PC-3 (cell line): Measurements from ENCODE around the gene TMCC2. TPM values are rescaled to one million over a fixed set of nuclear protein-coding genes. Genes with fewer than 3 reads are reported as not detected.

Experiments
- ATAC-seq: fragments of 200-7000 bp; cut with Tn5 transposase; 2 replicates; pipeline ENCODE4 v1.9.1; 2020; ENCODE audit warnings: mild to moderate bottlenecking, moderate library complexity
- BruUV-seq: library from RNA; stranded (reverse); fragments of 400-500 nt; replicated peaks from 2 replicates; lab custom pipeline; 2021; lab: Mats Ljungman, UMichigan
- CTCF ChIA-PET: fragments of 300-600 bp; sonication (Branson Sonifier 250); formaldehyde crosslinking; loops from one replicate; lab custom pipeline; 2022; ENCODE audit warnings: antibody characterized with exemption; lab: Charles Lee
- POLR2A ChIA-PET: fragments of 300-600 bp; sonication (Branson Sonifier 250); formaldehyde crosslinking; loops from one replicate; lab custom pipeline; 2022; ENCODE audit warnings: antibody characterized with exemption; ENCODE audit not compliant: unreplicated experiment; lab: Charles Lee
- DNase-seq: peaks from one replicate; pipeline ENCODE4 v3.0.0-alpha.2; 2015
- H2AFZ ChIP-seq: fragments of 300-600 bp; sonication (generic); 2 replicates; pipeline ENCODE4 v1.6.0; 2016; ENCODE audit warnings: antibody characterized with exemption, low read length
- H3F3A ChIP-seq: fragments of 300-600 bp; sonication (generic); one replicate; pipeline ENCODE4 v1.6.0; 2017; ENCODE audit warnings: antibody characterized with exemption, low read length, control low read depth, mild to moderate bottlenecking; ENCODE audit not compliant: unreplicated experiment
- H3K27ac ChIP-seq: fragments of 300-600 bp; sonication (generic); 2 replicates; pipeline ENCODE4 v1.5.1; 2016; ENCODE audit warnings: mild to moderate bottlenecking, low read length
- H3K27me3 ChIP-seq: fragments of 300-600 bp; sonication (generic); 2 replicates; pipeline ENCODE4 v1.6.1; 2016; ENCODE audit warnings: low read length, mixed read lengths
- H3K36me3 ChIP-seq: fragments of 300-600 bp; sonication (generic); 2 replicates; pipeline ENCODE4 v1.6.1; 2016; ENCODE audit warnings: low read depth, mixed run types, low read length, mixed read lengths
- H3K4me1 ChIP-seq: fragments of 300-600 bp; sonication (generic); 2 replicates; pipeline ENCODE4 v1.5.1; 2016; ENCODE audit warnings: low read length; ENCODE audit not compliant: insufficient read depth
- H3K4me2 ChIP-seq: fragments of 300-600 bp; sonication (generic); 2 replicates; pipeline ENCODE4 v1.6.0; 2016; ENCODE audit warnings: low read length
- H3K4me3 ChIP-seq: fragments of 300-600 bp; sonication (generic); 2 replicates; pipeline ENCODE4 v1.5.1; 2016; ENCODE audit warnings: mild to moderate bottlenecking, low read length, mixed read lengths
- H3K79me2 ChIP-seq: fragments of 300-600 bp; sonication (generic); 2 replicates; pipeline ENCODE4 v1.6.1; 2017; ENCODE audit warnings: low read length, mixed read lengths
- H3K9ac ChIP-seq: fragments of 300-600 bp; sonication (generic); 2 replicates; pipeline ENCODE4 v1.6.0; 2016; ENCODE audit warnings: mild to moderate bottlenecking, low read length
- H3K9me2 ChIP-seq: fragments of 300-600 bp; sonication (generic); replicated peaks from 2 replicates; pipeline ENCODE4 v1.6.1; 2016; ENCODE audit warnings: mixed run types, low read length, mixed read lengths
- H3K9me3 ChIP-seq: fragments of 300-600 bp; sonication (generic); 2 replicates; pipeline ENCODE4 v1.6.1; 2016; ENCODE audit warnings: low read length, mixed read lengths
- H4K20me1 ChIP-seq: fragments of 300-600 bp; sonication (generic); 2 replicates; pipeline ENCODE4 v1.6.1; 2016; ENCODE audit warnings: low read length, mixed read lengths
- CTCF ChIP-seq: fragments of 300-600 bp; sonication (generic); conservative IDR thresholded peaks from 2 replicates; pipeline ENCODE4 v1.5.1; 2017; ENCODE audit warnings: antibody characterized with exemption, low read depth, mild to moderate bottlenecking, low read length
- EZH2 ChIP-seq: fragments of 300-600 bp; sonication (generic); IDR thresholded peaks from one replicate; pipeline ENCODE4 v1.6.1; 2017; ENCODE audit warnings: antibody characterized with exemption, mild to moderate bottlenecking, low read length; ENCODE audit not compliant: unreplicated experiment
- EZH2phosphoT487 ChIP-seq: fragments of 300-600 bp; sonication (generic); IDR thresholded peaks from 2 replicates; pipeline ENCODE4 v1.6.1; 2018; ENCODE audit warnings: mild to moderate bottlenecking, antibody characterized with exemption, low read length, borderline replicate concordance
- intact Hi-C: fragments of 100-400 bp; cut with micrococcal nuclease; formaldehyde crosslinking; loops from 2 replicates; pipeline ENCODE4 v1.9.0; 2023
- total RNA-seq: library from RNA; depleted of rRNA; stranded (reverse); fragments of >200 nt; gene quantifications from 2 replicates; pipeline ENCODE4 v1.2.3, GENCODE V29; 2014

The TMCC2 gene
- total RNA-seq, 1 experiment from 2014 or later = 8.7 TPM

DNA sequence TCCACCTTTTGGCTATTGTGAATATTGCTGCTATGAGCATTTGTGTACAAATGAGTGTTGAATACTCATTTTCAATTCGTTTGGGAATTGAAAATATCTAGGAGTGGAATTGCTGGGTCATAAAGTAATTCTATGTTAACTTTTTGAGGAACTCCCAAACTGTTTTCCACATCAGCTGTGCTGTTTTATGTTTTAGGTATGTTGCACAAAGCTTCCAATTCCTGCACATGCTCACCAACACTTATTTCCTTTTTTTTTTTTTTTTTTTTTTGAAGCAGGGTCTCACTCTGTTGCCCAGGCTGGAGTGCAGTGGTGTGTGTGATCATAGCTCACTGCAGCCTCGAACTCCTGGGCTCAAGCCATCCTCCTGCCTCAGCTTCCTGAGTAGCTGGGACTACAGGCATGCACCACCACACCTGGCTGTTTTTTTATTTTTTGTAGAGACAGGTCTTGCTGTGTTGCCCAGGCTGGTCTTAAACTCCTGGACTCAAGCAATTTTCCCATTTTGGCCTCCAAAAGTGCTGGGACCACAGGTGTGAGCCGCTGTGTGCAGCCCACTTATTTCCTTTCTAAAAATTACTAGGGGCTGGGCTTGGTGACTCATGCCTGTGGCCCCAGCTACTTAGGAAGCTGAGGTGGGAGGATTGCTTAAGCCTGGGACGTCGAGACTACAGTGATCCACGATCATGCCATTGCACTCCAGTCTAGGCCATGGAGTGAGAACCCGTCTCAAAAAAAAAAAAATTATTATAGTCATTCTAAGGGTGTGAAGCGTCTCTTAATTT, 33.4 kb downstream of the TMCC2 start:
- DNase-seq = no peak
- no peaks in the 10 kb centered on the region for H3K9me2 ChIP-seq
- H3K4me1 ChIP-seq = peaks cover 20% of the 10 kb centered on the region
- no peak overlapping the region for H3K9ac ChIP-seq
- no peak overlapping the region for H3K4me3 ChIP-seq
- H4K20me1 ChIP-seq = no peaks in the 10 kb centered on the region
- BruUV-seq = no TSS peak
- CTCF ChIA-PET = interaction anchor here (0.6 kb wide), 2 partner anchors 11 to 175 kb away, joined by 3 to 5 read pairs; no protein-coding TSS in a partner anchor
- POLR2A ChIA-PET = no interaction called here
- H3K79me2 ChIP-seq = no peaks in the 10 kb centered on the region
- no peaks in the 10 kb centered on the region for H3F3A ChIP-seq
- intact Hi-C loops = no loop called here
- no peak for TF ChIP-seq EZH2
- no peak for TF ChIP-seq EZH2phosphoT487
- TF ChIP-seq CTCF = no peak
- no peak overlapping the region for H3K4me2 ChIP-seq
- no peaks in the 10 kb centered on the region for H3K9me3 ChIP-seq
- H3K27ac ChIP-seq = no peak overlapping the region
- ATAC-seq = no peak
- H3K36me3 ChIP-seq = no peaks in the 10 kb centered on the region
- H3K27me3 ChIP-seq = no peaks in the 10 kb centered on the region
- H2AFZ ChIP-seq = no peak overlapping the region

GRCh38 chr1:205261946-205262691, 34.4 kb downstream of the TMCC2 start:
- no peak overlapping the region for H3K4me3 ChIP-seq
- intact Hi-C loops = no loop called here
- ATAC-seq (no peak), DNase-seq (no peak)
- H3K9ac ChIP-seq = no peak overlapping the region
- H3K9me3 ChIP-seq = no peaks in the 10 kb centered on the region
- no peak for TF ChIP-seq EZH2
- TF ChIP-seq CTCF = no peak
- TF ChIP-seq EZH2phosphoT487 = no peak
- H3K27me3 ChIP-seq = no peaks in the 10 kb centered on the region
- no peak overlapping the region for H3K4me2 ChIP-seq
- no peak overlapping the region for H2AFZ ChIP-seq
- H3K79me2 ChIP-seq = no peaks in the 10 kb centered on the region
- ChIA-PET CTCF (interaction anchor here (1.1 kb wide), 1 partner anchor 13 kb away, joined by 4 read pairs; no protein-coding TSS in a partner anchor), POLR2A (no interaction called here)
- H3F3A ChIP-seq = no peaks in the 10 kb centered on the region
- H3K36me3 ChIP-seq = no peaks in the 10 kb centered on the region
- H3K4me1 ChIP-seq = peaks cover 20% of the 10 kb centered on the region
- H4K20me1 ChIP-seq = no peaks in the 10 kb centered on the region
- no peak overlapping the region for H3K27ac ChIP-seq
- no peaks in the 10 kb centered on the region for H3K9me2 ChIP-seq
- BruUV-seq = no TSS peak
